ENCODE results near the gene SLC5A5.
A peak's percentile ranks its signal among the peaks of the same experiment; 100 is the strongest.

SLC5A5 gene

GRCh38 chr19:17871878-17872250 is at the start of gene SLC5A5:
Gene SLC5A5 (plus strand): TSS chr19:17871945. CDS start chr19:17872320, 375 bp downstream.
- peak; percentile 45 for DNase-seq

- DNase-seq, result no peak
These were observed 47.4 kb upstream of the SLC5A5 start for GRCh38 chr19:17824339-17824738.

- no peak for DNase-seq
These were observed 45.2 kb upstream of the SLC5A5 start for GRCh38 chr19:17826508-17827056.

GRCh38 chr19:17829855-17830566 is 41.7 kb upstream of the SLC5A5 start:
- no peak for DNase-seq

- peak; percentile 21 for DNase-seq
These were observed 41.0 kb upstream of the SLC5A5 start for GRCh38 chr19:17830567-17831418.

- DNase-seq, result no peak
These were observed 40.3 kb upstream of the SLC5A5 start for GRCh38 chr19:17831419-17831888.

GRCh38 chr19:17832443-17833208 is 39.1 kb upstream of the SLC5A5 start:
- no peak for DNase-seq

- DNase-seq, result no peak
These were observed 37.2 kb upstream of the SLC5A5 start for GRCh38 chr19:17834350-17835181.

GRCh38 chr19:17835182-17836006 is 36.4 kb upstream of the SLC5A5 start:
- DNase-seq, result no peak

- DNase-seq, result no peak
These were observed 35.2 kb upstream of the SLC5A5 start for GRCh38 chr19:17836530-17836929.

GRCh38 chr19:17837972-17838371 is 33.8 kb upstream of the SLC5A5 start:
- DNase-seq, result no peak

GRCh38 chr19:17840019-17840418 is 31.7 kb upstream of the SLC5A5 start:
- DNase-seq, result no peak

- DNase-seq, result no peak
These were observed 30.4 kb upstream of the SLC5A5 start for GRCh38 chr19:17841371-17841809.

GRCh38 chr19:17841810-17842662 is 29.7 kb upstream of the SLC5A5 start:
- DNase-seq, result peak; percentile 49

- no peak for DNase-seq
These were observed 29.0 kb upstream of the SLC5A5 start for GRCh38 chr19:17842663-17843291.

- DNase-seq, result no peak
These were observed 28.4 kb upstream of the SLC5A5 start for GRCh38 chr19:17843292-17843827.

- DNase-seq, result no peak
These were observed 27.7 kb upstream of the SLC5A5 start for GRCh38 chr19:17843908-17844490.

GRCh38 chr19:17846146-17846545 is 25.6 kb upstream of the SLC5A5 start:
- peak; percentile 56 for DNase-seq

Data from CD4-positive, alpha-beta T cell treated with Interleukin-6 for 4 hours (primary cell).